RWPE2 (cell line): ENCODE results near the gene IDI2.
A peak's percentile ranks its signal among the peaks of the same experiment; 100 is the strongest.

Experiments
- ATAC-seq: fragments of 200-7000 bp; cut with Tn5 transposase; 3 replicates; pipeline ENCODE4 v1.9.1; 2021; ENCODE audit warnings: low read depth
- DNase-seq: peaks from one replicate; pipeline ENCODE4 v3.0.0-alpha.2; 2020; ENCODE audit warnings: low spot score
- H3K27ac ChIP-seq: fragments of 450-650 bp; 2 replicates; pipeline ENCODE4 v1.5.1; 2017; ENCODE audit warnings: mild to moderate bottlenecking; ENCODE audit not compliant: poor library complexity, severe bottlenecking
- H3K27me3 ChIP-seq: fragments of 250-450 bp; sonication (Bioruptor Pico); 2 replicates; pipeline ENCODE4 v1.5.1; 2021; ENCODE audit warnings: mild to moderate bottlenecking, moderate library complexity; ENCODE audit not compliant: insufficient read depth, poor library complexity, severe bottlenecking
- H3K36me3 ChIP-seq: fragments of 250-450 bp; sonication (Bioruptor Pico); 2 replicates; pipeline ENCODE4 v1.5.1; 2020; ENCODE audit warnings: low read depth, mild to moderate bottlenecking, moderate library complexity
- H3K4me1 ChIP-seq: fragments of 250-450 bp; sonication (Bioruptor Pico); 2 replicates; pipeline ENCODE4 v1.5.1; 2021; ENCODE audit warnings: mild to moderate bottlenecking, moderate library complexity; ENCODE audit not compliant: insufficient read depth, poor library complexity, severe bottlenecking
- H3K4me3 ChIP-seq: fragments of 250-450 bp; sonication (Bioruptor Pico); 2 replicates; pipeline ENCODE4 v1.5.1; 2021; ENCODE audit warnings: mild to moderate bottlenecking, moderate library complexity; ENCODE audit not compliant: severe bottlenecking
- H3K9me3 ChIP-seq: fragments of 250-450 bp; sonication (Bioruptor Pico); 2 replicates; pipeline ENCODE4 v1.5.1; 2021; ENCODE audit warnings: mild to moderate bottlenecking, moderate library complexity; ENCODE audit not compliant: severe bottlenecking
- CTCF ChIP-seq: fragments of 450-650 bp; IDR thresholded peaks from one replicate; pipeline ENCODE4 v1.5.1; 2017; ENCODE audit warnings: mild to moderate bottlenecking, moderate library complexity; ENCODE audit not compliant: poor library complexity, severe bottlenecking

Gene IDI2

GRCh38 chr10:1025683-1026082 lies at the start of gene IDI2:
TSS of gene IDI2 (minus strand) at chr10:1025859. CDS start at chr10:1024723, 1,136 bp downstream.
- DNase-seq (no peak), ATAC-seq (no peak)
- Histone ChIP-seq H3K27ac (no peak within 1 kb of the TSS), H3K4me1 (no peaks in the 10 kb centered on the region), H3K4me3 (no peak within 1 kb of the TSS), H3K36me3 (no peaks in the 10 kb centered on the region), H3K27me3 (no peaks in the 10 kb centered on the region), H3K9me3 (no peaks in the 10 kb centered on the region)
- TF ChIP-seq CTCF, result no peak

- peaks cover 46% of the 10 kb centered on the region for H3K36me3 ChIP-seq
- no peaks in the 10 kb centered on the region for H3K4me1 ChIP-seq
- no peaks in the 10 kb centered on the region for H3K27me3 ChIP-seq
- H3K4me3 ChIP-seq, result no peak overlapping the region
- H3K9me3 ChIP-seq, result no peaks in the 10 kb centered on the region
- H3K27ac ChIP-seq, result no peak overlapping the region
- no peak for TF ChIP-seq CTCF
- DNase-seq, result no peak
- no peak for ATAC-seq
Measured at GRCh38 chr10:1074748-1075308, 49.2 kb upstream of the IDI2 start.

- no peak for TF ChIP-seq CTCF
- no peak for DNase-seq
- H3K36me3 ChIP-seq, result peaks cover 40% of the 10 kb centered on the region
- H3K4me1 ChIP-seq, result no peaks in the 10 kb centered on the region
- no peak overlapping the region for H3K27ac ChIP-seq
- no peak for ATAC-seq
- H3K27me3 ChIP-seq, result no peaks in the 10 kb centered on the region
- no peak overlapping the region for H3K4me3 ChIP-seq
- H3K9me3 ChIP-seq, result no peaks in the 10 kb centered on the region
Measured at GRCh38 chr10:1074052-1074747, 48.5 kb upstream of the IDI2 start.

- DNase-seq (no peak), ATAC-seq (peak; percentile 46; the same call in 1 of the 3 replicates)
- H3K4me1 ChIP-seq, result no peaks in the 10 kb centered on the region
- H3K27me3 ChIP-seq, result no peaks in the 10 kb centered on the region
- no peak overlapping the region for H3K27ac ChIP-seq
- no peak overlapping the region for H3K4me3 ChIP-seq
- H3K9me3 ChIP-seq, result no peaks in the 10 kb centered on the region
- peaks cover 23% of the 10 kb centered on the region for H3K36me3 ChIP-seq
- no peak for TF ChIP-seq CTCF
Measured at GRCh38 chr10:1070919-1071318, 45.3 kb upstream of the IDI2 start.
